ENCODE data around the gene DEPDC5. TPM values are rescaled to one million over a fixed set of nuclear protein-coding genes. Genes with fewer than 3 reads are reported as not detected.

Gene DEPDC5
- total RNA-seq, 3 donors from 2014 or later, result 13.6 to 20.0 (median 16.1) TPM

- Histone ChIP-seq H3K4me1 (peaks cover 4 to 13% of the 10 kb centered on the region in 2 donors), H3K27ac (no peak overlapping the region), H3K4me3 (no peak overlapping the region), H3K9me3 (no peaks in the 10 kb centered on the region), H3K36me3 (no peaks in the 10 kb centered on the region), H3K27me3 (no peaks in the 10 kb centered on the region)
- intact Hi-C loops (cut with DNase I; ENCODE audit: low total_unique reads), result no loop called here
- DNase-seq (ENCODE audit: low spot score in 2 of 2), result no peak
- TF ChIP-seq CTCF (IDR thresholded peaks at IDR 0.05) (no peak), POLR2A (IDR thresholded peaks at IDR 0.05) (no peak), POLR2AphosphoS5 (IDR thresholded peaks at IDR 0.05) (no peak)
Observed at GRCh38 chr22:31942091-31942490, 188.3 kb downstream of the DEPDC5 start.

DNA sequence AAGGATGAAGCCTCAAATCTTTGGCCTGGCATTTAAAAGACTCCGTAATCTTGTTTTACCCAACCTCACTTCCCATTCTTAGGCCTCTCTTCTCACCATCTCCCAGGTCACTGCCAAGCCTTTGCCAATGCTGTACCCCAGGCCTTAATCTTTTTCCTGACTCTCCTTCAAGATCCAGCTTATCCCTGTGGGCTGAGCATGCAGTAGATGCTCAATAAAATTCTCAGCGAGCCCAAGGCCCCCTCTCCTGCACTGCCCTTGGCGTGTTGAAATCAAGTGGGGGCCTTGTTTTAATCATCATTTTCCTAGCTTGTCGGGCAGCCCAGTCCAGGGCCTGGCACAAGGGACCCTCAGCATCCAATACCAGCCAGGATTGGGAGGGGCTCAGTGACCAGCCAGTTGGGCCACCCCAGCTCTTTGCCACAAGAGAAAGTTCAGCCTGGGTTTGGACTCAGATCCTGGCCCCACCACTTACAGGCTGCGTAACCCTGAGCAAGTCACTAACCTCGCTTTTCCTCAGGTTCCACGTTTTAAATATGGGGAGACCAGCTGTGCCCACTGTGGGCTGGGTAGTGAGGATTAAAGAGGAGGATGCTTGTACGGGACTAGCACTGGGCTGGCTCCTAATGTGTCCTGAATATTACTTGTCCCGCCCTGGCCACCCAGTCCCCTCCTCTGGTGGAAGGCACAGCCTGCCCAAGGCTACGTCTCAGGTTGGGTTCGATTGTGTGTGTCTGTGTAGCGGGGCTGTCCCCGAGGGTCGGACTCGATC lies 189.6 kb downstream of the DEPDC5 start:
- DNase-seq (ENCODE audit: low spot score in 2 of 2), result no peak

GRCh38 chr22:31943978-31944699 lies 190.3 kb downstream of the DEPDC5 start, which contains the start of gene YWHAH:
YWHAH (plus strand) TSS chr22:31944535; CDS start chr22:31944734, 199 bp downstream.
- Histone ChIP-seq H3K9me3 (no peaks in the 10 kb centered on the region), H3K27me3 (no peaks in the 10 kb centered on the region), H3K36me3 (no peaks in the 10 kb centered on the region), H3K27ac (peak within 1 kb of the TSS; percentile 96 to 100), H3K4me1 (peaks cover 4 to 13% of the 10 kb centered on the region in 2 donors), H3K4me3 (peak within 1 kb of the TSS; percentile 78 to 100 (median 94))
- intact Hi-C loops (cut with DNase I; ENCODE audit: low total_unique reads), result no loop called here
- peak; percentile 37 to 87 (median 76) for TF ChIP-seq POLR2AphosphoS5 (IDR thresholded peaks at IDR 0.05)
- TF ChIP-seq CTCF (IDR thresholded peaks at IDR 0.05), result no peak
- DNase-seq (ENCODE audit: low spot score in 2 of 2), result peak; percentile 92 to 96

More for the DNA sequence above, 189.6 kb downstream of the DEPDC5 start:
- H3K36me3 ChIP-seq, result no peaks in the 10 kb centered on the region
- H3K27me3 ChIP-seq, result no peaks in the 10 kb centered on the region
- H3K4me1 ChIP-seq, result peaks cover 4 to 13% of the 10 kb centered on the region in 2 donors
- intact Hi-C loops (cut with DNase I; ENCODE audit: low total_unique reads), result no loop called here
- no peaks in the 10 kb centered on the region for H3K9me3 ChIP-seq
- H3K27ac ChIP-seq, result peak overlapping the region; percentile 96 to 100
- H3K4me3 ChIP-seq, result peak overlapping the region; percentile 78 to 100 (median 94)
- TF ChIP-seq POLR2A (IDR thresholded peaks at IDR 0.05), result no peak
- TF ChIP-seq POLR2AphosphoS5 (IDR thresholded peaks at IDR 0.05), result no peak
- TF ChIP-seq CTCF (IDR thresholded peaks at IDR 0.05), result no peak

DNA sequence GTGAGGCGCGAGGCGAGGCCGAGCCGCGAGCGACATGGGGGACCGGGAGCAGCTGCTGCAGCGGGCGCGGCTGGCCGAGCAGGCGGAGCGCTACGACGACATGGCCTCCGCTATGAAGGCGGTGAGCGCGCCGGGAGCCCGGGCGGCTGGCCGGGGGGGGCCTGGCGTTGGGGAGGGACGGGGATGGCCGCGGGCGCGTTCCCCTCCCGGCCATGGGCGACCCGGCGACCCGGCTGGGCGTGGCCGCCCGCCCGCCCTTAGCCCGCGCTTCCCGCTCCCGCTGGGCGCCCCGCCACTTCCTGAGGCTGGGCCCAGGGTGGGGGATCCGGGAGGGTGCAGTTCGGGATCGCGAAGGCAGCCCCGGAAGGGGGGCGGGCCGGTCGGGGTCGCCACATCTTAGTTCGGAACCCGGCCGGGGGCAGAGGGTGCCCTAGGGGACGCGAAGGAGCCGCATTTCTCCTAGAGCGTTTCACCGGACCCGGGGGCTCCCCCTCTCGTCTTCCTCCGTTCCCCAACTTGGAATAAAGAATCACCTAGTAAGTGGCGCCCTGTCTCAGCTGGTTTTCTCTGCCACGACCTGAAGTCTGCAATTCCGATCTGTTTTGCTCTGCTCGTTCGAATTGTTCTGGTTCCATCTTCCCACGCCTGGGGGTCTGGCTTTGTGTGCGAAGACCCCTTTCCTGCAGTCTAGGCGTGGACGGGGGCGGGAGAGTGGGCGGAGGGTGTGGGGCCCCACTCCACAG lies 191.1 kb downstream of the DEPDC5 start:
- Histone ChIP-seq H3K27me3 (no peaks in the 10 kb centered on the region), H3K4me3 (peak overlapping the region; percentile 78 to 100 (median 94)), H3K4me1 (peaks cover 4 to 13% of the 10 kb centered on the region in 2 donors), H3K9me3 (no peaks in the 10 kb centered on the region), H3K27ac (peak overlapping the region; percentile 96 to 100), H3K36me3 (no peaks in the 10 kb centered on the region)
- TF ChIP-seq CTCF (IDR thresholded peaks at IDR 0.05), result peak in 1 of 3 donors; percentile 24
- TF ChIP-seq POLR2A (IDR thresholded peaks at IDR 0.05), result no peak
- no peak for TF ChIP-seq POLR2AphosphoS5 (IDR thresholded peaks at IDR 0.05)
- DNase-seq (ENCODE audit: low spot score in 2 of 2), result peak in 1 of 2 donors; percentile 29
- intact Hi-C loops (cut with DNase I; ENCODE audit: low total_unique reads), result no loop called here

All from breast epithelium (tissue), 4 donors.